Thyroid gland (tissue), 4 donors: ENCODE results near the gene ITPKB. TPM values are rescaled to one million over a fixed set of nuclear protein-coding genes. Genes with fewer than 3 reads are reported as not detected.

ENCODE experiments used
- DNase-seq, 2 donors: peaks; one replicate each; pipeline ENCODE4 v3.0.0-alpha.2; 2019
- H3K27ac ChIP-seq, 3 donors: fragments of 200-600 bp; sonication (generic); 1 replicate in 2 of 3; 2 replicates in 1 of 3; pipeline ENCODE4 v1.5.1; 2016 to 2019; ENCODE audit warnings: mild to moderate bottlenecking in 1 of 3, moderate library complexity in 1 of 3
- H3K27me3 ChIP-seq: fragments of 200-600 bp; sonication (generic); one replicate; pipeline ENCODE4 v1.5.1; 2019
- H3K36me3 ChIP-seq, 2 donors: fragments of 200-600 bp; sonication (generic); one replicate each; pipeline ENCODE4 v1.5.1; 2016 to 2019
- H3K4me1 ChIP-seq, 2 donors: fragments of 200-600 bp; sonication (generic); one replicate each; pipeline ENCODE4 v1.5.1; 2017 to 2019
- H3K4me3 ChIP-seq, 3 donors: fragments of 200-600 bp; sonication (generic); replicated peaks in 1 of 3; 1 replicate in 2 of 3; 2 replicates in 1 of 3; pipeline ENCODE4 v1.5.1; 2016; ENCODE audit warnings: mild to moderate bottlenecking in 1 of 3
- H3K9me3 ChIP-seq: fragments of 200-600 bp; sonication (generic); one replicate; pipeline ENCODE4 v1.5.1; 2017
- CTCF ChIP-seq, 6 experiments: fragments of 200-600 bp in 3 of 6; fragments of 450-650 bp in 3 of 6; sonication (generic) in 3 of 6; IDR thresholded peaks; one replicate each; pipeline ENCODE4 v1.5.1; 2016 to 2019; ENCODE audit warnings: antibody characterized with exemption in 6 of 6, mild to moderate bottlenecking in 2 of 6, inconsistent platforms in 1 of 6, moderate library complexity in 1 of 6
- POLR2A ChIP-seq, 2 donors: fragments of 450-650 bp; IDR thresholded peaks; one replicate each; pipeline ENCODE4 v1.6.1; 2017; ENCODE audit warnings: antibody characterized with exemption in 2 of 2, mild to moderate bottlenecking in 2 of 2, moderate library complexity in 1 of 2
- WGBS, 2 donors: methylation state at CpG; one replicate each; pipeline ENCODE4 v1.1.5; 2017; 5-methylcytosine and 5-hydroxymethylcytosine counted together
- intact Hi-C: fragments of 100-400 bp; cut with DNase I; formaldehyde crosslinking; loops from one replicate; pipeline ENCODE4 v1.15.1; 2023
- total RNA-seq, 4 donors: library from RNA; depleted of rRNA; stranded (reverse); fragments of >200 nt; gene quantifications; one replicate each; pipeline ENCODE4 v1.2.3, GENCODE V29; 2016

Gene ITPKB
- total RNA-seq, 4 donors from 2014 or later: 19.1 to 24.0 (median 22.2) TPM

DNA sequence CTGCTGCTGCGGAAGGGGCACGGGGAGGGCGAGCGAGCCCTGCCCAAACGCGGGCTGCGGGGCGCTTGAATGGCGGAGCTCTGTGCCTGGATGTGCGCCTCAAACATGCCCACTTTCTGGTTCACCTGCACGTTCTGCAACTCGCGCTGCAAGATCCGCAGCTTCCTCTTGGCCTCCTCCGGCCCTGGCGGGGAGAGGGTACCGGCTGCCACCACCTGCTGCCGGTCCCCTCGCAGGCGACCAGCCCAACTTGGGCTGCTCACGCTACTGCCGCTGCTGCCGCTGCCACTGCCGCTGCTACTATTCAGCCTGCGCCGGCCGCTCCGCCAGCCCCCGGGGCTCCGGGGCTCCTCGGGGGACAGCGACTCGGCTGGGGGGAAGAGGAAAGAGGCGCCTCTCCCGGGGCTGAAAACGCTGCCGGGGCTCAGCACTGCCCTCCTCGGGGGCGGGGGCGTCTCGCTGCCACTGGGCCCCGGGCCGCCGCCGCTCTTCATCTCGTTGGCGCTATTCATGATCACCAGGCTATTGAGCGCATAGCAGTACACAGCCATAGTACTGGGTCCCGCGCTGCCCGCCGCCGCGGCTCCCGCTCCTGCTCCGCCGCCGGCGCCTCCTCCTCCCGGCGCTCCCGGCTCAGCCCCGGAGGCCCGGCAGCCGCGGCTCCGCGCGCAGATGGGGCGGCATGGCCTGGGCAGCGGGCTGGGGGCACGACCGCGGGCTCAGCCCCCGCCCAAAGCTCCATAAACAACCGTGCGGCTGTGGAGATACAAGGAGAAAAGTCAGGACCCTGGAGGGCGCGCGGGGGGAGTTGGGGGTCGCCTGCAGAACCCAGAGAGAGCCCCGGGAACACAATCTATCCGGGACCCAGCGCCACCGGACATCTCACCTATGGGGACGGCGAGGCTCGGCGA, 1.9 kb downstream of the ITPKB start:
- WGBS, 2 donors: 25 to 71% methylated on average over 10 to 36 of the region's 89 CpGs
- H3K27ac ChIP-seq: peak overlapping the region; percentile 54 to 85 (median 85)
- H3K36me3 ChIP-seq: no peaks in the 10 kb centered on the region
- peak; percentile 32 to 37 for DNase-seq
- intact Hi-C loops: loop anchor here (10.0 kb wide), 1 partner anchor 102 kb away; no protein-coding TSS in a partner anchor
- peaks cover 26 to 49% of the 10 kb centered on the region in 2 donors for H3K4me1 ChIP-seq
- no peaks in the 10 kb centered on the region for H3K9me3 ChIP-seq
- H3K4me3 ChIP-seq: peak overlapping the region; percentile 46 to 74 (median 68)
- H3K27me3 ChIP-seq: no peaks in the 10 kb centered on the region
- TF ChIP-seq POLR2A (IDR thresholded peaks at IDR 0.05) (peak in 1 of 2 donors; percentile 26), CTCF (IDR thresholded peaks at IDR 0.05) (no peak)

GRCh38 chr1:226736001-226736907, 2.8 kb downstream of the ITPKB start:
- peak overlapping the region in 2 of 3 donors; percentile 85 for H3K27ac ChIP-seq
- intact Hi-C loops: loop anchor here (10.0 kb wide), 1 partner anchor 101 kb away; no protein-coding TSS in a partner anchor
- no peaks in the 10 kb centered on the region for H3K9me3 ChIP-seq
- no peaks in the 10 kb centered on the region for H3K36me3 ChIP-seq
- H3K27me3 ChIP-seq: no peaks in the 10 kb centered on the region
- WGBS, 2 donors: 64 to 70% methylated on average over 32 to 38 of the region's 39 CpGs
- H3K4me3 ChIP-seq: no peak overlapping the region
- no peak for TF ChIP-seq CTCF (IDR thresholded peaks at IDR 0.05)
- no peak for TF ChIP-seq POLR2A (IDR thresholded peaks at IDR 0.05)
- H3K4me1 ChIP-seq: peaks cover 26 to 49% of the 10 kb centered on the region in 2 donors
- DNase-seq: no peak

GRCh38 chr1:226735576-226735975, 3.5 kb downstream of the ITPKB start:
- peaks cover 26 to 44% of the 10 kb centered on the region in 2 donors for H3K4me1 ChIP-seq
- no peaks in the 10 kb centered on the region for H3K27me3 ChIP-seq
- intact Hi-C loops: loop anchor here (10.0 kb wide), 1 partner anchor 101 kb away; no protein-coding TSS in a partner anchor
- 75 to 85% methylated on average over 4 to 10 of the region's 12 CpGs for WGBS, 2 donors
- no peak for DNase-seq
- no peak overlapping the region for H3K4me3 ChIP-seq
- H3K27ac ChIP-seq: peak overlapping the region in 1 of 3 donors; percentile 85
- TF ChIP-seq POLR2A (IDR thresholded peaks at IDR 0.05): no peak
- no peak for TF ChIP-seq CTCF (IDR thresholded peaks at IDR 0.05)
- no peaks in the 10 kb centered on the region for H3K36me3 ChIP-seq
- no peaks in the 10 kb centered on the region for H3K9me3 ChIP-seq

GRCh38 chr1:226734611-226735153, 4.4 kb downstream of the ITPKB start:
- no peaks in the 10 kb centered on the region for H3K36me3 ChIP-seq
- H3K4me3 ChIP-seq: no peak overlapping the region
- TF ChIP-seq POLR2A (IDR thresholded peaks at IDR 0.05): no peak
- no peak for TF ChIP-seq CTCF (IDR thresholded peaks at IDR 0.05)
- intact Hi-C loops: loop anchor here (10.0 kb wide), 1 partner anchor 100 kb away; no protein-coding TSS in a partner anchor
- H3K9me3 ChIP-seq: no peaks in the 10 kb centered on the region
- H3K4me1 ChIP-seq: peaks cover 17 to 38% of the 10 kb centered on the region in 2 donors
- WGBS, 2 donors: 71 to 79% methylated on average over 3 of the region's 3 CpGs
- no peak for DNase-seq
- H3K27ac ChIP-seq: no peak overlapping the region
- no peaks in the 10 kb centered on the region for H3K27me3 ChIP-seq
